SU-DHL-6 (cell line): ENCODE data around the gene KRTAP17-1.

Experiments
- CTCF ChIP-seq: fragments of 200-600 bp; sonication (generic); IDR thresholded peaks from one replicate; pipeline ENCODE4 v1.5.1; 2017; ENCODE audit warnings: antibody characterized with exemption, mild to moderate bottlenecking, low read length, moderate library complexity; ENCODE audit not compliant: insufficient read depth, poor library complexity, severe bottlenecking
- EZH2phosphoT487 ChIP-seq: fragments of 200-600 bp; sonication (generic), shearing (Covaris generic); conservative IDR thresholded peaks from 2 replicates; pipeline ENCODE4 v1.6.1; 2018; ENCODE audit warnings: mild to moderate bottlenecking, antibody characterized with exemption, low read length, moderate library complexity, mixed read lengths

- no peak for TF ChIP-seq CTCF
- no peak for TF ChIP-seq EZH2phosphoT487
Measured at GRCh38 chr17:41315204-41315794, at the start of gene KRTAP17-1.
